GM12873 (cell line): ENCODE measurements around the gene CARD11.

Experiments
- TF ChIP-seq, protein P1 (sequence below): IDR thresholded peaks from 2 replicates; pipeline ENCODE4 v1.5.1; 2012; ENCODE audit warnings: low read depth, mild to moderate bottlenecking, moderate library complexity, low read length, control low read depth; ENCODE audit not compliant: insufficient read depth; ENCODE audit errors: missing control alignments

CARD11 gene

GRCh38 chr7:2934984-2935740 lies 108.5 kb downstream of the CARD11 start:
- TF ChIP-seq, protein P1, sequence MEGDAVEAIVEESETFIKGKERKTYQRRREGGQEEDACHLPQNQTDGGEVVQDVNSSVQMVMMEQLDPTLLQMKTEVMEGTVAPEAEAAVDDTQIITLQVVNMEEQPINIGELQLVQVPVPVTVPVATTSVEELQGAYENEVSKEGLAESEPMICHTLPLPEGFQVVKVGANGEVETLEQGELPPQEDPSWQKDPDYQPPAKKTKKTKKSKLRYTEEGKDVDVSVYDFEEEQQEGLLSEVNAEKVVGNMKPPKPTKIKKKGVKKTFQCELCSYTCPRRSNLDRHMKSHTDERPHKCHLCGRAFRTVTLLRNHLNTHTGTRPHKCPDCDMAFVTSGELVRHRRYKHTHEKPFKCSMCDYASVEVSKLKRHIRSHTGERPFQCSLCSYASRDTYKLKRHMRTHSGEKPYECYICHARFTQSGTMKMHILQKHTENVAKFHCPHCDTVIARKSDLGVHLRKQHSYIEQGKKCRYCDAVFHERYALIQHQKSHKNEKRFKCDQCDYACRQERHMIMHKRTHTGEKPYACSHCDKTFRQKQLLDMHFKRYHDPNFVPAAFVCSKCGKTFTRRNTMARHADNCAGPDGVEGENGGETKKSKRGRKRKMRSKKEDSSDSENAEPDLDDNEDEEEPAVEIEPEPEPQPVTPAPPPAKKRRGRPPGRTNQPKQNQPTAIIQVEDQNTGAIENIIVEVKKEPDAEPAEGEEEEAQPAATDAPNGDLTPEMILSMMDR = no peak

GRCh38 chr7:2934211-2934731 lies 109.4 kb downstream of the CARD11 start:
- TF ChIP-seq, protein P1 = no peak

DNA sequence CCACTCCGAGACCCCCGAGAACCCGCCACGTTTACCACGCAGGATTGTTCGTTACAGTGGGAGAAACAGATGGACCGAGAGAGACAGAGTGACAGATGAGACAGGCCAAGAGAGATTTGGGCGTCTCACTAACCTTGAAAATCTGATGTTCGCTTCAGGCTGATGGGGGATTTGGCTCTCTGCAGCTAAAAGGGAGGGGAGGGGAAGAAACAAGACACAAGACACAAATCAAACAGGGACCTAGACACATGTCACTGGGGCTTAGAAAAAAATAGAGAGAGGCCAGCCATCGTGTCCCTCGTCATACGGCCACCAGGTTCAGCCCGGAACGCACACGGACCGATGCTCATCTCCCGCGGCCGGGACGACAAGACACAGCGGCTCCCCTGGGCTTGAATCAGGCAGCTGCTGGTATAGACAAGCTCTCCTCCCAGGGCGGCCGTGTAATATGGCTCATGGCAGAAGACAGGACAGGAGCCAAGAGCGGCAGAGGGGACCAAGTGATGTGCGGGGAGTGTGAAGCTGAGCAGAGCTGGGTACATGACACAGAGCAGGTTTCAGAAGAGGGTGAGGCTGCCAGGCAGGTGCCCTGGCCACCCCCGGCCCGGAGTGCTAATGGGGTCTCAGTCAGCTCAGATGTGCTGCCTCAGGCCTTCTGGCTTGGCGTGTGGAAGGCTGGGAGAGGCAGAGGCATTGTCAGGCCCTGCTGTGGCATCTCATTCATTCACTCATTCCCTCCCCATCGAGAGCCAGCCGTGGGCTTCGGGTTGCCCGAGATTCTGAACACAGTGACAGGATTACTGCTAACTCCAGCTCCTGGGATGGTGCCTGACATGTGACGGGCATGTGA lies 111.0 kb downstream of the CARD11 start:
- TF ChIP-seq, protein P1 = no peak

GRCh38 chr7:2931034-2931415 lies 112.6 kb downstream of the CARD11 start:
- TF ChIP-seq, protein P1 = no peak

DNA sequence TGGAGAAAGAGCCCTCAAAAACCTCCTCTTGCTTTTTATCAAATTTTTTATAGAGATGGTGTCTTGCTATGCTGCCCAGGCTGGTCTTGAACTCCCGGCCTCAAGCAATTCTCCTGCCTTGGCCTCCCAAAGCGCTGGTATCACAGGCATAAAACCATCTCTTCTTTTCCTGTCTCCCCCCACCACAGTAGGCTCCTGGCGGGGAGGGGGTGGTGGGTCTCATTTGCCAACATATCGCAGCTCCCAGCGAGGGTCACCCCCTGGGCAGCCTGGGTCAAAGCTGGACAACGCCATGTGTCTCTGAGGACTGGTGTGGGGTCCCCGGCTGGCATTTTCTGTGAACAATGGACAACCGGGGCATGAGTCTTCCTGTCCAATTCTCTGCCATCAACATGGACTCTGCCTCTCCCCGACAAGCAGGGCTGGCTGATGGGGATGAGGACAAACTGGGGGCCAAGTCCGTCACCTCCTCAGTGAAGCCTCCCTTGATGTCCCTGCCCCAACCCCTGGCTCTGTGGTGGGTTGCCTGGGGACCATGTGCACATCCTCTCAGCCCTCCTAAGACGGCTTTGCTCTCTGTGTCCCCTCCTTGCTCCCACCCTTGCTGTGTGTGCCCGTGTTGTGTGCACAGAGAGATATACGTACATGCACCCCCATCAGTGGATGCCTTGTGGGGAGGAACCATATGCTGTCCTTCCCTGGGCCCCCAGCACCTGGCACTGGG lies 113.2 kb downstream of the CARD11 start:
- TF ChIP-seq, protein P1 = no peak

- TF ChIP-seq, protein P1 = no peak
Observed at GRCh38 chr7:2929321-2930201, 114.1 kb downstream of the CARD11 start.
